Sigmoid colon (tissue), 7 donors: ENCODE results near the gene KCNJ6. TPM values are rescaled to one million over a fixed set of nuclear protein-coding genes. Genes with fewer than 3 reads are reported as not detected.

Source experiments
- DNase-seq: peaks from one replicate; pipeline ENCODE4 v3.0.0-alpha.2; 2019
- H3K27ac ChIP-seq, 4 donors: fragments of 200-600 bp; sonication (generic); one replicate each; pipeline ENCODE4 v1.5.1; 2016 to 2019; ENCODE audit warnings: mild to moderate bottlenecking in 1 of 4
- H3K27me3 ChIP-seq, 3 donors: fragments of 200-600 bp; sonication (generic); one replicate each; pipeline ENCODE4 v1.5.1; 2019; ENCODE audit warnings: mild to moderate bottlenecking in 1 of 3
- H3K36me3 ChIP-seq, 4 donors: fragments of 200-600 bp; sonication (generic); one replicate each; pipeline ENCODE4 v1.5.1; 2016 to 2019
- H3K4me1 ChIP-seq, 4 donors: fragments of 200-600 bp; sonication (generic); one replicate each; pipeline ENCODE4 v1.5.1; 2017 to 2019
- H3K4me3 ChIP-seq, 4 donors: fragments of 200-600 bp; sonication (generic); one replicate each; pipeline ENCODE4 v1.5.1; 2017 to 2019; ENCODE audit warnings: mild to moderate bottlenecking in 2 of 4, moderate library complexity in 1 of 4
- H3K9me3 ChIP-seq, 4 donors: fragments of 200-600 bp in 3 of 4; sonication (generic) in 3 of 4; one replicate each; pipeline versions ENCODE4 v1.5.1 to v1.6.1; 2013 to 2019
- CTCF ChIP-seq, 4 experiments: fragments of 450-650 bp in 3 of 4; fragments of 200-600 bp in 1 of 4; IDR thresholded peaks; one replicate each; pipeline ENCODE4 v1.5.1; 2016 to 2019; ENCODE audit warnings: antibody characterized with exemption in 4 of 4, mild to moderate bottlenecking in 3 of 4, moderate library complexity in 2 of 4
- EP300 ChIP-seq, 4 donors: sonication (generic); formaldehyde crosslinking; IDR thresholded peaks; one replicate each; pipeline ENCODE4 v1.6.1; 2017; ENCODE audit warnings: antibody characterized with exemption in 4 of 4
- POLR2A ChIP-seq, 2 donors: fragments of 450-650 bp; IDR thresholded peaks; one replicate each; pipeline ENCODE4 v1.6.1; 2016; ENCODE audit warnings: antibody characterized with exemption in 2 of 2, mild to moderate bottlenecking in 2 of 2, moderate library complexity in 2 of 2
- POLR2AphosphoS5 ChIP-seq, 4 donors: sonication (generic); formaldehyde crosslinking; IDR thresholded peaks; one replicate each; pipeline ENCODE4 v1.6.1; 2017; ENCODE audit warnings: antibody characterized with exemption in 4 of 4
- whole genome bisulfite sequencing, 2 donors: extraction: QIAGEN DNeasy Blood & Tissue Kit; methylation state at CpG; one replicate each; pipeline ENCODE4 v1.1.7; 2013; 5-methylcytosine and 5-hydroxymethylcytosine counted together
- intact Hi-C: fragments of 100-400 bp; cut with DNase I; formaldehyde crosslinking; loops from one replicate; pipeline ENCODE4 v1.15.1; 2023
- polyA plus RNA-seq, 3 donors: library from polyadenylated mRNA; stranded (reverse); fragments of 200-250 nt; gene quantifications; one replicate each; pipeline ENCODE4 v1.2.3, GENCODE V29; 2013
- total RNA-seq, 4 donors: library from RNA; depleted of rRNA; stranded (reverse); fragments of >200 nt; gene quantifications; one replicate each; pipeline ENCODE4 v1.1.0, GENCODE V29; 2016
- donor health status: healthy with polysubstance abuse.
- donor health status: Bipolar disorder and iron deficiency.
- donor health status: healthy.

KCNJ6 gene
- total and polyA plus RNA-seq, 7 donors, result under 0.01 to 0.04 (median under 0.01) TPM; not detected in 2

- Histone ChIP-seq H3K36me3 (no peaks in the 10 kb centered on the region), H3K27ac (no peak overlapping the region), H3K4me1 (no peaks in the 10 kb centered on the region), H3K4me3 (no peak overlapping the region), H3K9me3 (peaks cover 0 to under 1% (median 0%) of the 10 kb centered on the region in 4 donors), H3K27me3 (peaks cover 0 to 4% (median 0%) of the 10 kb centered on the region in 3 donors)
- intact Hi-C loops, result no loop called here
- no peak for DNase-seq
- WGBS, 2 donors, result 86% methylated on average over 1 of the region's 1 CpG
- TF ChIP-seq CTCF (IDR thresholded peaks at IDR 0.05) (no peak), POLR2A (IDR thresholded peaks at IDR 0.05) (no peak), POLR2AphosphoS5 (IDR thresholded peaks at IDR 0.05) (no peak), EP300 (IDR thresholded peaks at IDR 0.05) (no peak)
Measured at GRCh38 chr21:37787456-37787855, 128.8 kb downstream of the KCNJ6 start.

GRCh38 chr21:37784591-37785318 lies 131.5 kb downstream of the KCNJ6 start:
- Histone ChIP-seq H3K27me3 (peaks cover 0 to 4% (median 0%) of the 10 kb centered on the region in 3 donors), H3K27ac (no peak overlapping the region), H3K4me3 (no peak overlapping the region), H3K4me1 (no peaks in the 10 kb centered on the region), H3K36me3 (no peaks in the 10 kb centered on the region), H3K9me3 (peaks cover 0 to 5% (median 0%) of the 10 kb centered on the region in 4 donors)
- DNase-seq, result no peak
- 66 to 75% methylated on average over 7 of the region's 7 CpGs for WGBS, 2 donors
- TF ChIP-seq CTCF (IDR thresholded peaks at IDR 0.05) (no peak), POLR2A (IDR thresholded peaks at IDR 0.05) (no peak), POLR2AphosphoS5 (IDR thresholded peaks at IDR 0.05) (no peak), EP300 (IDR thresholded peaks at IDR 0.05) (no peak)
- intact Hi-C loops, result no loop called here

GRCh38 chr21:37783016-37783415 lies 133.2 kb downstream of the KCNJ6 start:
- Histone ChIP-seq H3K4me1 (no peaks in the 10 kb centered on the region), H3K36me3 (no peaks in the 10 kb centered on the region), H3K4me3 (no peak overlapping the region), H3K27me3 (peaks cover 0 to 4% (median 0%) of the 10 kb centered on the region in 3 donors), H3K9me3 (peaks cover 0 to 5% (median 0%) of the 10 kb centered on the region in 4 donors), H3K27ac (no peak overlapping the region)
- intact Hi-C loops, result no loop called here
- WGBS, 2 donors, result 91 to 95% methylated on average over 6 of the region's 6 CpGs
- no peak for DNase-seq
- TF ChIP-seq EP300 (IDR thresholded peaks at IDR 0.05), result no peak
- no peak for TF ChIP-seq POLR2AphosphoS5 (IDR thresholded peaks at IDR 0.05)
- TF ChIP-seq POLR2A (IDR thresholded peaks at IDR 0.05), result no peak
- TF ChIP-seq CTCF (IDR thresholded peaks at IDR 0.05), result no peak

- TF ChIP-seq POLR2AphosphoS5 (IDR thresholded peaks at IDR 0.05) (no peak), CTCF (IDR thresholded peaks at IDR 0.05) (no peak), POLR2A (IDR thresholded peaks at IDR 0.05) (no peak), EP300 (IDR thresholded peaks at IDR 0.05) (no peak)
- H3K4me1 ChIP-seq, result no peaks in the 10 kb centered on the region
- DNase-seq, result no peak
- peaks cover 0 to 4% (median 0%) of the 10 kb centered on the region in 3 donors for H3K27me3 ChIP-seq
- H3K27ac ChIP-seq, result no peak overlapping the region
- H3K36me3 ChIP-seq, result no peaks in the 10 kb centered on the region
- intact Hi-C loops, result no loop called here
- H3K4me3 ChIP-seq, result no peak overlapping the region
- H3K9me3 ChIP-seq, result peaks cover 0 to 5% (median 0%) of the 10 kb centered on the region in 4 donors
- 85 to 89% methylated on average over 15 of the region's 15 CpGs for WGBS, 2 donors
Measured at GRCh38 chr21:37780991-37781983, 135.0 kb downstream of the KCNJ6 start.
